SU-DHL-6 (cell line): ENCODE data around the gene COMMD7.

Experiments used
- H2AFZ ChIP-seq: fragments of 200-600 bp; sonication (generic); 2 replicates; pipeline ENCODE4 v1.6.1; 2014; ENCODE audit warnings: low read depth, mild to moderate bottlenecking, moderate library complexity, mixed read lengths, antibody characterized with exemption, low read length; ENCODE audit not compliant: severe bottlenecking
- H3F3A ChIP-seq: fragments of 200-600 bp; shearing (Covaris generic); 2 replicates; pipeline ENCODE4 v1.6.0; 2016; ENCODE audit warnings: antibody characterized with exemption, mild to moderate bottlenecking; ENCODE audit not compliant: insufficient read depth
- H3K27ac ChIP-seq: fragments of 200-600 bp; sonication (generic); 2 replicates; pipeline ENCODE4 v1.5.1; 2016; ENCODE audit warnings: low read depth, mild to moderate bottlenecking, low read length, moderate library complexity, mixed read lengths
- H3K27me3 ChIP-seq: fragments of 200-600 bp; sonication (generic), shearing (Covaris generic); 2 replicates; pipeline ENCODE4 v1.6.0; 2014; ENCODE audit warnings: mild to moderate bottlenecking, low read length
- H3K36me3 ChIP-seq: fragments of 200-600 bp; sonication (generic); 2 replicates; pipeline ENCODE4 v1.6.1; 2014; ENCODE audit warnings: mild to moderate bottlenecking, low read length, mixed read lengths
- H3K4me2 ChIP-seq: fragments of 300-600, 200-600 bp; shearing (Covaris generic), sonication (generic); 2 replicates; pipeline ENCODE4 v1.6.0; 2014; ENCODE audit warnings: low read length, low read depth, mild to moderate bottlenecking; ENCODE audit not compliant: poor library complexity, severe bottlenecking
- H3K4me3 ChIP-seq: fragments of 200-600 bp; sonication (generic); 2 replicates; pipeline ENCODE4 v1.5.1; 2014; ENCODE audit warnings: antibody characterized with exemption, low read length, mild to moderate bottlenecking, mixed read lengths; ENCODE audit not compliant: insufficient read depth, poor library complexity, severe bottlenecking
- H3K79me2 ChIP-seq: fragments of 200-600 bp; sonication (generic); 2 replicates; pipeline ENCODE4 v1.6.1; 2014; ENCODE audit warnings: mild to moderate bottlenecking, low read length, moderate library complexity; ENCODE audit not compliant: insufficient read depth
- H3K9ac ChIP-seq: fragments of 200-600 bp; sonication (generic); 2 replicates; pipeline ENCODE4 v1.7.0; 2014; ENCODE audit warnings: mild to moderate bottlenecking, low read length
- H3K9me2 ChIP-seq: fragments of 200-600 bp; sonication (generic); replicated peaks from 2 replicates; pipeline ENCODE4 v1.6.1; 2014; ENCODE audit warnings: low read length; ENCODE audit not compliant: insufficient read depth
- H3K9me3 ChIP-seq: fragments of 200-600 bp; sonication (generic); 2 replicates; pipeline ENCODE4 v1.6.1; 2014; ENCODE audit warnings: low read length, mixed read lengths; ENCODE audit not compliant: insufficient read depth
- H4K20me1 ChIP-seq: fragments of 200-600 bp; sonication (generic); 2 replicates; pipeline ENCODE4 v1.6.1; 2014; ENCODE audit warnings: low read depth, mild to moderate bottlenecking, antibody characterized with exemption, low read length, moderate library complexity, mixed read lengths
- CTCF ChIP-seq: fragments of 200-600 bp; sonication (generic); IDR thresholded peaks from one replicate; pipeline ENCODE4 v1.5.1; 2017; ENCODE audit warnings: antibody characterized with exemption, mild to moderate bottlenecking, low read length, moderate library complexity; ENCODE audit not compliant: insufficient read depth, poor library complexity, severe bottlenecking
- EZH2phosphoT487 ChIP-seq: fragments of 200-600 bp; sonication (generic), shearing (Covaris generic); conservative IDR thresholded peaks from 2 replicates; pipeline ENCODE4 v1.6.1; 2018; ENCODE audit warnings: mild to moderate bottlenecking, antibody characterized with exemption, low read length, moderate library complexity, mixed read lengths

COMMD7 gene

DNA sequence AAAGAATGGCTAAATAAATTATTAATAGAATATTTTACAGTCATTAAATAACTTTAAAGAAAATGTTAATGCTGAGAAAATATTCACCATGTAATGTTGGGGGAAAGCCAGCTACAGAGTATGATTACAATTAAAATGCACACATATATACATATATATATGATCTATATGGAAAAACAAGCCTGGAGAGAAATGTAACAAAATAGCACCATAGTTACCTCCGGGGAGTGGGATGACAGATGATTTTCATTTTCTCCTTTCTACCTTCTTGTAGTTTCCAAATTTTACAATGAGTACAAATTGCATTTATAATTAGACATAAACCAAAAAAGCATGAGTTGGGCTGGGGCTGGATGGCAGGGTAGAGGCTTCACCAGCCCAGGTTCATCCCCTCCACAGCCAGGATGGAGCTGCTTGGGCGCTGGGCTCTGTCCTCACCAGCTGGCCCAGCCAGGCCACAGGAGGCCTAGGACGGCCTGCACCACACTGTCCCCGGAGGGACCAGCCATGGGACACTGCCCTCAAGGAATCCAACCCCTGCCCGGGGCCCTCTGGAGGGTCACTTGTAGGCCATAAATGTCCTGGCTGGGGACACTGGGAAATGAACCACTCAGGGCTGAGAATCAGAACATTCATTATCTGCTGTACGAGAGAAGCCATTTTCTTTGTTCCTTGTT lies 79.8 kb downstream of the COMMD7 start:
- Histone ChIP-seq H3F3A (no peaks in the 10 kb centered on the region), H3K9ac (no peak overlapping the region), H3K27ac (no peak overlapping the region), H4K20me1 (no peaks in the 10 kb centered on the region), H3K9me3 (no peaks in the 10 kb centered on the region), H2AFZ (no peak overlapping the region), H3K36me3 (no peaks in the 10 kb centered on the region), H3K9me2 (no peaks in the 10 kb centered on the region), H3K4me3 (no peak overlapping the region), H3K4me2 (no peak overlapping the region), H3K27me3 (no peaks in the 10 kb centered on the region), H3K79me2 (no peaks in the 10 kb centered on the region)
- TF ChIP-seq EZH2phosphoT487 (no peak), CTCF (no peak)

DNA sequence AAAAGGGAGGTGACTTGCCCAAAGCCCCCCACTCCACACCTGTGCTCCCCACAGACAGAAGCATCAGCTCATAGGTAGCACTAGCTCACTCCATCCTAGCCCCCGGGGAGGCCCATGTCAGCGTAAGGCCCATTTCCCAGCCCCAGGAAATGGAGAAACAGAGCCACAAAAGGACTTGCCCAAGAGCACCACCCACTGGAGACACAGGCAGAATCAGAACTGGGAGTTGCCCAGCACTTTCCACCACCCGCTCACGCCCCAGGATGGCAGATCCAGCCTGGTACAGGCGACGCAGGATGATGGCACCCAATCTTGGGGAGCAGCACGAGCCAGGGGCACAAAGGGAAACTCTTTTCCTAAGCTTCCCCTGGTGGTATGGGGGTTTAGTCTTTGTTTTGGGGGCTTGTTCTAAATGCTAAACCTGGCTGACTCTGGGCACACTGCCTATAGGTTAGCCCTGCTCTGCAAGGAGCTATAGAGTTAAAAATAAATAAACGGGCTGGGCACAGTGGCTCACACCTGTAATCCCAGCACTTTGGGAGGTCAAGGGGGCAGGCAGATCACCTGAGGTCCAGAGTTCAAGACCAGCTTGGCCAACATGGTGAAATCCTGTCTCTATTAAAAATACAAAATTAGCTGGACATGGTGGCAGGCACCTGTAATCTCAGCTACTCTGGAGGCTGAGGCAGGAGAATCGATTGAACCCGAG lies 81.3 kb downstream of the COMMD7 start:
- Histone ChIP-seq H3F3A (no peaks in the 10 kb centered on the region), H3K27ac (no peak overlapping the region), H3K4me3 (no peak overlapping the region), H3K36me3 (no peaks in the 10 kb centered on the region), H3K9me3 (no peaks in the 10 kb centered on the region), H3K79me2 (no peaks in the 10 kb centered on the region), H4K20me1 (no peaks in the 10 kb centered on the region), H2AFZ (no peak overlapping the region), H3K9me2 (no peaks in the 10 kb centered on the region), H3K9ac (no peak overlapping the region), H3K27me3 (no peaks in the 10 kb centered on the region), H3K4me2 (no peak overlapping the region)
- no peak for TF ChIP-seq EZH2phosphoT487
- no peak for TF ChIP-seq CTCF

DNA sequence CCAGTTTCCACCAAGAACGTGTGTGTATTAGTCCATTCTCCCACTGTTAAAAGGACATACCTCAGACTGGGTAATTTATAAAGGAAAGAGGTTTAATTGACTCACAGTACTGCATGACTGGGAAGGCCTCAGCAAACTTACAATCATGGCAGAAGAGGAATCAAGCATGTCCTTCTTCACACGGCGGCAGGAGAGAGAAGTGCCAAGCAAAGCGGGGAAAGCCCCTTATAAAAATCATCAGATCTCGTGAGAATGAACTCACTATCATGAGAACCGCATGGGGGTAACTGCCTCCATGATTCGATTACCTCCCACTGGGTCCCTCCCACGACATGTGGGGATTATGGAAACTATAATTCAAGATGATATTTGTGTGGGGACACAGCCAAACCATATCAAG lies 82.6 kb downstream of the COMMD7 start:
- Histone ChIP-seq H3K9ac (no peak overlapping the region), H3K4me3 (no peak overlapping the region), H3K9me2 (no peaks in the 10 kb centered on the region), H3K27ac (no peak overlapping the region), H3K27me3 (no peaks in the 10 kb centered on the region), H3K9me3 (no peaks in the 10 kb centered on the region), H3K4me2 (no peak overlapping the region), H3K36me3 (no peaks in the 10 kb centered on the region), H3F3A (no peaks in the 10 kb centered on the region), H2AFZ (no peak overlapping the region), H3K79me2 (no peaks in the 10 kb centered on the region), H4K20me1 (no peaks in the 10 kb centered on the region)
- no peak for TF ChIP-seq CTCF
- TF ChIP-seq EZH2phosphoT487 = no peak
